Esophagus squamous epithelium (tissue), 5 donors: ENCODE data around the gene PIK3C2G. TPM values are rescaled to one million over a fixed set of nuclear protein-coding genes. Genes with fewer than 3 reads are reported as not detected.

Experiments
- DNase-seq: peaks from one replicate; lab custom pipeline; 2025; lab: John Stamatoyannopoulos, UW
- H3K27ac ChIP-seq, 4 donors: fragments of 200-600 bp; sonication (generic); one replicate each; pipeline ENCODE4 v1.5.1; 2016 to 2019; ENCODE audit warnings: mild to moderate bottlenecking in 1 of 4
- H3K27me3 ChIP-seq, 4 donors: fragments of 200-600 bp; sonication (generic); 1 replicate in 3 of 4; 2 replicates in 1 of 4; pipeline versions ENCODE4 v1.5.1 to v1.6.0; 2017 to 2021; ENCODE audit warnings: antibody characterized with exemption in 1 of 4
- H3K36me3 ChIP-seq, 3 donors: fragments of 200-600 bp; sonication (generic); one replicate each; pipeline ENCODE4 v1.5.1; 2016 to 2019
- H3K4me1 ChIP-seq, 3 donors: fragments of 200-600 bp; sonication (generic); one replicate each; pipeline ENCODE4 v1.5.1; 2017 to 2019
- H3K4me3 ChIP-seq, 4 donors: fragments of 200-600 bp; sonication (generic); 1 replicate in 3 of 4; 2 replicates in 1 of 4; pipeline ENCODE4 v1.5.1; 2016 to 2019; ENCODE audit warnings: mild to moderate bottlenecking in 2 of 4, moderate library complexity in 1 of 4
- H3K9me3 ChIP-seq, 3 donors: fragments of 200-600 bp; sonication (generic); one replicate each; pipeline ENCODE4 v1.5.1; 2016 to 2019
- CTCF ChIP-seq, 6 experiments: fragments of 450-650 bp in 4 of 6; fragments of 200-600 bp in 2 of 6; sonication (generic) in 2 of 6; IDR thresholded peaks; one replicate each; pipeline ENCODE4 v1.5.1; 2016 to 2019; ENCODE audit warnings: antibody characterized with exemption in 6 of 6, mild to moderate bottlenecking in 4 of 6, moderate library complexity in 4 of 6
- POLR2A ChIP-seq, 4 donors: fragments of 450-650 bp; IDR thresholded peaks; one replicate each; pipeline ENCODE4 v1.6.1; 2017; ENCODE audit warnings: antibody characterized with exemption in 4 of 4, mild to moderate bottlenecking in 4 of 4, moderate library complexity in 3 of 4
- WGBS, 2 donors: methylation state at CpG; one replicate each; pipeline ENCODE4 v1.1.5; 2018; 5-methylcytosine and 5-hydroxymethylcytosine counted together
- intact Hi-C: fragments of 100-400 bp; cut with DNase I; formaldehyde crosslinking; loops from one replicate; pipeline ENCODE4 v1.15.0; 2022
- total RNA-seq, 4 donors: library from RNA; depleted of rRNA; stranded (reverse); fragments of >200 nt; gene quantifications; one replicate each; pipeline ENCODE4 v1.1.0, GENCODE V29; 2016
- donor health status: DM: yes; HTN: yes; CAD: no.

PIK3C2G gene
- total RNA-seq, 4 donors from 2014 or later = 3.5 to 12.6 (median 7.2) TPM

- H3K4me1 ChIP-seq = peaks cover 0 to 9% (median 0%) of the 10 kb centered on the region in 3 donors
- H3K36me3 ChIP-seq = no peaks in the 10 kb centered on the region
- no peak for TF ChIP-seq POLR2A (IDR thresholded peaks at IDR 0.05)
- TF ChIP-seq CTCF (IDR thresholded peaks at IDR 0.05) = no peak
- WGBS, 2 donors = 67 to 79% methylated on average over 2 of the region's 2 CpGs
- H3K4me3 ChIP-seq = no peak overlapping the region
- intact Hi-C loops = no loop called here
- no peaks in the 10 kb centered on the region for H3K9me3 ChIP-seq
- no peak overlapping the region for H3K27ac ChIP-seq
- DNase-seq = no peak
- H3K27me3 ChIP-seq = no peaks in the 10 kb centered on the region
Observed at GRCh38 chr12:18482601-18483120, 221.3 kb downstream of the PIK3C2G start.

GRCh38 chr12:18483698-18484325 lies 222.5 kb downstream of the PIK3C2G start:
- 78 to 83% methylated on average over 3 of the region's 3 CpGs for WGBS, 2 donors
- no peaks in the 10 kb centered on the region for H3K27me3 ChIP-seq
- H3K4me3 ChIP-seq = no peak overlapping the region
- peaks cover 0 to 9% (median 0%) of the 10 kb centered on the region in 3 donors for H3K4me1 ChIP-seq
- H3K36me3 ChIP-seq = no peaks in the 10 kb centered on the region
- TF ChIP-seq CTCF (IDR thresholded peaks at IDR 0.05) (no peak), POLR2A (IDR thresholded peaks at IDR 0.05) (no peak)
- no peak for DNase-seq
- H3K27ac ChIP-seq = no peak overlapping the region
- H3K9me3 ChIP-seq = no peaks in the 10 kb centered on the region
- intact Hi-C loops = no loop called here

GRCh38 chr12:18486036-18486435 lies 224.7 kb downstream of the PIK3C2G start:
- Histone ChIP-seq H3K27me3 (no peaks in the 10 kb centered on the region), H3K9me3 (no peaks in the 10 kb centered on the region), H3K4me1 (no peaks in the 10 kb centered on the region), H3K4me3 (no peak overlapping the region), H3K27ac (no peak overlapping the region), H3K36me3 (no peaks in the 10 kb centered on the region)
- TF ChIP-seq POLR2A (IDR thresholded peaks at IDR 0.05) (no peak), CTCF (IDR thresholded peaks at IDR 0.05) (no peak)
- WGBS, 2 donors = 67 to 92% methylated on average over 2 of the region's 2 CpGs
- intact Hi-C loops = no loop called here
- no peak for DNase-seq

GRCh38 chr12:18487509-18487908 lies 226.2 kb downstream of the PIK3C2G start:
- no peak overlapping the region for H3K4me3 ChIP-seq
- peaks cover 0 to 3% (median 0%) of the 10 kb centered on the region in 3 donors for H3K36me3 ChIP-seq
- TF ChIP-seq CTCF (IDR thresholded peaks at IDR 0.05) = no peak
- TF ChIP-seq POLR2A (IDR thresholded peaks at IDR 0.05) = no peak
- DNase-seq = no peak
- intact Hi-C loops = no loop called here
- H3K9me3 ChIP-seq = no peaks in the 10 kb centered on the region
- no peaks in the 10 kb centered on the region for H3K4me1 ChIP-seq
- WGBS, 2 donors = 80 to 90% methylated on average over 3 of the region's 3 CpGs
- H3K27ac ChIP-seq = no peak overlapping the region
- no peaks in the 10 kb centered on the region for H3K27me3 ChIP-seq

- Histone ChIP-seq H3K27ac (no peak overlapping the region), H3K27me3 (no peaks in the 10 kb centered on the region), H3K4me3 (no peak overlapping the region), H3K4me1 (no peaks in the 10 kb centered on the region), H3K9me3 (no peaks in the 10 kb centered on the region), H3K36me3 (peaks cover 0 to 27% (median 0%) of the 10 kb centered on the region in 3 donors)
- no peak for DNase-seq
- WGBS, 2 donors = 87 to 100% methylated on average over 2 of the region's 2 CpGs
- TF ChIP-seq POLR2A (IDR thresholded peaks at IDR 0.05) (no peak), CTCF (IDR thresholded peaks at IDR 0.05) (no peak)
- intact Hi-C loops = no loop called here
Observed at GRCh38 chr12:18492372-18493025, 231.2 kb downstream of the PIK3C2G start.
